MM.1S (cell line): ENCODE data around the gene MRPL46.
"Not testable (repeated sequence)": the region's sequence is repeated elsewhere in the genome, so short reads cannot be mapped to it uniquely, and the experiment has no call there.

Experiments used
- DNase-seq: peaks from one replicate; pipeline ENCODE4 v3.0.0-alpha.2; 2015
- H2AFZ ChIP-seq: fragments of 300-600 bp; sonication (generic); 2 replicates; pipeline ENCODE4 v1.6.0; 2016; ENCODE audit warnings: antibody characterized with exemption, low read length
- H3F3A ChIP-seq: fragments of 300-600 bp; sonication (generic); 2 replicates; pipeline ENCODE4 v1.6.1; 2016; ENCODE audit warnings: mild to moderate bottlenecking, antibody characterized with exemption, low read length, moderate library complexity, mixed read lengths; ENCODE audit not compliant: insufficient read depth
- H3K27ac ChIP-seq: fragments of 300-600 bp; sonication (generic); 2 replicates; pipeline ENCODE4 v1.5.1; 2016; ENCODE audit warnings: mild to moderate bottlenecking, low read length
- H3K27me3 ChIP-seq: fragments of 300-600 bp; sonication (generic); replicated peaks from 2 replicates; pipeline ENCODE4 v1.6.0; 2016; ENCODE audit warnings: low read length; ENCODE audit not compliant: insufficient read depth
- H3K36me3 ChIP-seq: fragments of 300-600 bp; sonication (generic); replicated peaks from 2 replicates; pipeline ENCODE4 v1.6.1; 2016; ENCODE audit warnings: mild to moderate bottlenecking, low read length, mixed read lengths; ENCODE audit not compliant: insufficient read depth
- H3K4me1 ChIP-seq: fragments of 300-600 bp; sonication (generic); 2 replicates; pipeline ENCODE4 v1.6.1; 2016; ENCODE audit warnings: low read length, mixed read lengths
- H3K4me2 ChIP-seq: fragments of 300-600 bp; sonication (generic); 2 replicates; pipeline ENCODE4 v1.6.0; 2016; ENCODE audit warnings: low read depth, low read length
- H3K4me3 ChIP-seq: fragments of 300-600 bp; sonication (generic); 2 replicates; pipeline ENCODE4 v1.5.1; 2016; ENCODE audit warnings: low read length, mixed read lengths
- H3K79me2 ChIP-seq: fragments of 300-600 bp; sonication (generic); 2 replicates; pipeline ENCODE4 v1.6.1; 2016; ENCODE audit warnings: mixed run types, low read length, mixed read lengths
- H3K9ac ChIP-seq: fragments of 300-600 bp; sonication (generic); 2 replicates; pipeline ENCODE4 v1.6.1; 2016; ENCODE audit warnings: low read length, mixed read lengths
- H3K9me2 ChIP-seq: fragments of 300-600 bp; sonication (generic); replicated peaks from 2 replicates; pipeline ENCODE4 v1.6.1; 2016; ENCODE audit warnings: mild to moderate bottlenecking, low read length, mixed read lengths; ENCODE audit not compliant: insufficient read depth
- H3K9me3 ChIP-seq: fragments of 300-600 bp; sonication (generic); replicated peaks from 2 replicates; pipeline ENCODE4 v1.6.1; 2016; ENCODE audit warnings: mild to moderate bottlenecking, low read length, mixed read lengths; ENCODE audit not compliant: insufficient read depth
- H4K20me1 ChIP-seq: fragments of 300-600 bp; sonication (generic); 2 replicates; pipeline ENCODE4 v1.6.1; 2016; ENCODE audit warnings: mild to moderate bottlenecking, low read length, moderate library complexity, mixed read lengths; ENCODE audit not compliant: insufficient read depth
- EZH2 ChIP-seq: fragments of 300-600 bp; sonication (generic); optimal IDR thresholded peaks from 2 replicates; pipeline ENCODE3; 2017; ENCODE audit warnings: low read depth, mild to moderate bottlenecking, antibody characterized with exemption, low read length, mixed read lengths
- EZH2phosphoT487 ChIP-seq: fragments of 300-600 bp; sonication (generic); IDR thresholded peaks from 2 replicates; pipeline ENCODE4 v1.6.1; 2018; ENCODE audit warnings: antibody characterized with exemption, low read length
- TF ChIP-seq, protein P1 (sequence below): fragments of 300-600 bp; sonication (generic); IDR thresholded peaks from 2 replicates; pipeline ENCODE4 v1.5.1; 2016; ENCODE audit warnings: antibody characterized with exemption, low read length, mixed read lengths

The MRPL46 gene

DNA sequence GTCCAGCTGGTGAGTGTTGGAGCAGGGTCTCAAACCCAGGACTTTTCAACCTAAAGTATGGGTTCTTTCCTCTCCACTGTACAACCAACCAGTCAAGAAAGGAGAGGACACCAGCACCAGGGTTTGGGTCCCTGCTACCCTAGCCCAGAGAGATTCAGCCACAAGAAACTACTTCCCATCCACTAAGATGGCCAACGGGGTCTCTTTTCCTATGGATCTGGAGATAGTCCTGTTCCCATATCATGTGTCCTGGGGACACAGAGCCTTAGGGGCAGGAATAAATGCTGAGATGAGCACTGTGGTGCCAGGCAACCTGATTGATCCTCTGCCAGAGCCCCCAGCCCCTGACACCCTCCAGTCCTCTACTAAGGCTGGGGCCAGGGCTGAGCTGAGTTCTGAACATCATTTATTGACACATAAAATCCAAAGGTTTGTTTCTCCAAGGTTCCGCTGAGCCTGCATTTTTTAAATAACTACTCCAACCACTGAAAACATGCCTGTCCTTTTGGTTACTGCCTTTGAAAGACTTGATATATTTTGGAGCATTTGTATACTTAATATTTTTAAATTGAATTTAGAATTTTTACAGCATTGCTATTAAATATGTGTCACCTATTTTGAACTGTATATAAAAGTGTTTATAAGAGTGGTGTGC is 26.0 kb downstream of the MRPL46 start:
- no peak overlapping the region for H2AFZ ChIP-seq
- H3F3A ChIP-seq, result no peaks in the 10 kb centered on the region
- no peak for DNase-seq
- H4K20me1 ChIP-seq, result no peaks in the 10 kb centered on the region
- no peak overlapping the region for H3K9ac ChIP-seq
- H3K79me2 ChIP-seq, result no peaks in the 10 kb centered on the region
- no peak overlapping the region for H3K4me2 ChIP-seq
- H3K27ac ChIP-seq, result no peak overlapping the region
- no peaks in the 10 kb centered on the region for H3K4me1 ChIP-seq
- TF ChIP-seq, protein P1, sequence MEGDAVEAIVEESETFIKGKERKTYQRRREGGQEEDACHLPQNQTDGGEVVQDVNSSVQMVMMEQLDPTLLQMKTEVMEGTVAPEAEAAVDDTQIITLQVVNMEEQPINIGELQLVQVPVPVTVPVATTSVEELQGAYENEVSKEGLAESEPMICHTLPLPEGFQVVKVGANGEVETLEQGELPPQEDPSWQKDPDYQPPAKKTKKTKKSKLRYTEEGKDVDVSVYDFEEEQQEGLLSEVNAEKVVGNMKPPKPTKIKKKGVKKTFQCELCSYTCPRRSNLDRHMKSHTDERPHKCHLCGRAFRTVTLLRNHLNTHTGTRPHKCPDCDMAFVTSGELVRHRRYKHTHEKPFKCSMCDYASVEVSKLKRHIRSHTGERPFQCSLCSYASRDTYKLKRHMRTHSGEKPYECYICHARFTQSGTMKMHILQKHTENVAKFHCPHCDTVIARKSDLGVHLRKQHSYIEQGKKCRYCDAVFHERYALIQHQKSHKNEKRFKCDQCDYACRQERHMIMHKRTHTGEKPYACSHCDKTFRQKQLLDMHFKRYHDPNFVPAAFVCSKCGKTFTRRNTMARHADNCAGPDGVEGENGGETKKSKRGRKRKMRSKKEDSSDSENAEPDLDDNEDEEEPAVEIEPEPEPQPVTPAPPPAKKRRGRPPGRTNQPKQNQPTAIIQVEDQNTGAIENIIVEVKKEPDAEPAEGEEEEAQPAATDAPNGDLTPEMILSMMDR, result no peak
- TF ChIP-seq EZH2phosphoT487 (no peak), EZH2 (no peak)
- H3K4me3 ChIP-seq, result no peak overlapping the region
- H3K9me3 ChIP-seq, result no peaks in the 10 kb centered on the region
- no peaks in the 10 kb centered on the region for H3K9me2 ChIP-seq
- H3K27me3 ChIP-seq, result no peaks in the 10 kb centered on the region
- H3K36me3 ChIP-seq, result no peaks in the 10 kb centered on the region

DNA sequence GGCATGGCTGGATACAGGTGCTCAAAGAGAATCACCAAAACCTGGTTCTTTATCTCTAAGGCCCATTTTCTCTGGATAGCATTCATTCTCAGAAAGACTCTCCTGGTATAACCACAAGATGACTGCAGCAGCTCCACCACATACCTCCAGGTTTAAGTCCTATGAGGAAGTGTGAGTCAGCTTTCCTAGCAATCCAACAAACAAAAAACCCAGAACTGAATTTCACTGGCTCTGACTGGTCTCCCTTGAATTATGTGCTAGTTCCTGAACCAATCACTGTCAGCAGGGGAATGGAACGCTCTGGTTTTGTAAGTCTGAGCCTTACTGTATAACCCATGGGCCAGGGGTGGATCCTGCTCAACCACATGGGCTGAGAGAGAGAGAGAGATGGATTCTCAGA is 27.2 kb downstream of the MRPL46 start:
- no peaks in the 10 kb centered on the region for H4K20me1 ChIP-seq
- no peaks in the 10 kb centered on the region for H3K4me1 ChIP-seq
- no peak overlapping the region for H2AFZ ChIP-seq
- H3K9me2 ChIP-seq, result no peaks in the 10 kb centered on the region
- H3F3A ChIP-seq, result no peaks in the 10 kb centered on the region
- H3K9me3 ChIP-seq, result no peaks in the 10 kb centered on the region
- no peak overlapping the region for H3K27ac ChIP-seq
- DNase-seq, result no peak
- no peaks in the 10 kb centered on the region for H3K27me3 ChIP-seq
- H3K9ac ChIP-seq, result no peak overlapping the region
- TF ChIP-seq, protein P1, result no peak
- no peak for TF ChIP-seq EZH2phosphoT487
- no peak for TF ChIP-seq EZH2
- no peaks in the 10 kb centered on the region for H3K36me3 ChIP-seq
- H3K4me3 ChIP-seq, result no peak overlapping the region
- H3K4me2 ChIP-seq, result no peak overlapping the region
- H3K79me2 ChIP-seq, result no peaks in the 10 kb centered on the region

DNA sequence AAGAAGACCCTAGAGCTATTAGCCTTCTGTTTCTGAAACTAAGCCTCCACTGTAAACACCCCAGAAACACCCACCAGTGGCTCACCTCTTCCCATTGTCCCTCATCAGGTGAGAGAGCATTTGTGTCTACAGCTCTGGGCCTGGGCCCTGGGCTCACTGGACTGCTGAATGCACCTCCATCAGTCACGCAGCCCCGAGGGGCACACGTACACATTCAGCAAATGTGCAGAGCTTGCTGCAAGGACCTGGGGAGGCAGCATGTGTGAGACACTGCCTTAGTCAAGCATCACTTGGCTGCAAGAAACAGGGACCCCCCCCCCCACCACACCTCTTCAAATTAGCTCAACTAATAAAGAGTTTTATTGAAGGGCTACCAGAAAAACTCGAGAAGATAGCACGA is 29.0 kb downstream of the MRPL46 start:
- Histone ChIP-seq H3K9me2 (no peaks in the 10 kb centered on the region), H3K27me3 (no peaks in the 10 kb centered on the region), H3F3A (no peaks in the 10 kb centered on the region), H3K36me3 (no peaks in the 10 kb centered on the region), H3K4me2 (no peak overlapping the region), H3K79me2 (no peaks in the 10 kb centered on the region), H3K9ac (no peak overlapping the region), H3K9me3 (no peaks in the 10 kb centered on the region), H4K20me1 (no peaks in the 10 kb centered on the region), H3K4me3 (no peak overlapping the region), H3K27ac (no peak overlapping the region), H2AFZ (peak overlapping the region; percentile 25; the same call in 1 of the 2 replicates), H3K4me1 (no peaks in the 10 kb centered on the region)
- DNase-seq, result no peak
- TF ChIP-seq, protein P1, result no peak
- TF ChIP-seq EZH2phosphoT487 (no peak), EZH2 (no peak)

DNA sequence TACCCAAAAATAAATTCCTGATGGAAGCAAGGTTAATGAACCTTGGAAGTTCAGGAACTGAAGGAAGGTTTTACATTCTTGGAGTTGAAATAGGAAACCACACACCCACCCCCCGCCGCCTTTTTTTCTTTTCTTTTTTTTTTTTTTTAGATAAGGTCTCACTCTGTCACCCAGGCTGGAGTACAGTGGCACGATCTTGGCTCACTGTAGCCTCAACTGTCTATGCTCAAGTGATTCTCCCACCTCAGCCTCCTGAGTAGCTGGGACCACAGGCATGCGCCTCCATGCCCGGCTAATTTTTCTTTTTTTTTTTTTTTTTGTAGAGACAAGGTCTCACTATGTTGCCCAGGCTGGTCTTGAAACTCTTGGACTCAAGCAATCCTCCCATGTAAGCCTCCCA is 33.1 kb downstream of the MRPL46 start:
- not testable (repeated sequence) for H3K4me2 ChIP-seq, H3K9me2 ChIP-seq, H3K27ac ChIP-seq, H3K9ac ChIP-seq, H3K27me3 ChIP-seq, H3K4me3 ChIP-seq, H2AFZ ChIP-seq, H3K79me2 ChIP-seq, H4K20me1 ChIP-seq, DNase-seq, H3K4me1 ChIP-seq, H3F3A ChIP-seq, H3K9me3 ChIP-seq, H3K36me3 ChIP-seq
